Measurements from ENCODE around the gene PRKCI. TPM values are rescaled to one million over a fixed set of nuclear protein-coding genes. Genes with fewer than 3 reads are reported as not detected.

Gene PRKCI
- total RNA-seq, 1 experiment from 2014 or later: 39.5 TPM

DNA sequence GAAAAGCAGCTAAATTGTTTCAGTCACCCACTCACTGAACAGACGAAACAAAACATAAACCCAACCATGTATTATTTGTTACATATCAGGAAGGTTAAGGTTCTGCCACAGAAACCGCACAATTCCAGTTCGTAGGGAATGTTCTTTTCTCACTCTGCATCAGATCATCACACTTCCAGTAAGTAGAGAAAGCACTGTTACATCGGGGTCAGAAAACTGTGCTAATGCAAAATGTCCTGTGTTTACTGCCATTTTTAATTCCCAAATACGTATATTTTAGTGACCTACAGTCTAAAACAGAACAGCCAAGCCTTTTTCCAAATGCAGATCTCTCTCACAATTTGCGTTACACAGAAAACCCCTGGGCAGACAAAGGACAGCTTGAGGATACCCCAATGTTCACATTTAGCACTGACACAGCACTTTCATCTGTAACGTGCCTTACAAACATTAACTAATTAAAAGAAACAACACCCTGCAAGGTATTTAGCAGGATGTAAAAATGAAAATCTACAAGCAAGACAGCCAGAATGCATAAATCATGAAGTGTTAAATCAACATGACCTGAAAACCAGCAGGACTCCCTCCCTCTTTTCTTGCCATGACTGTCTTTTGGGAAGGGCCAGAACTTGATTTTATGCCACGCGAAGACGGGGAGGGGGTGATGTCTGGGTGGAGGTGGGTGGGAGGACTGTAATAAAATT lies 100.5 kb downstream of the PRKCI start:
- H3K4me3 ChIP-seq (ENCODE audit: low read length): no peak overlapping the region
- H3K79me2 ChIP-seq (ENCODE audit: low read length): no peaks in the 10 kb centered on the region
- H4K20me1 ChIP-seq (ENCODE audit: low read length): no peaks in the 10 kb centered on the region
- no peak overlapping the region for H2AFZ ChIP-seq (ENCODE audit: low read length)
- TF ChIP-seq, protein P1, sequence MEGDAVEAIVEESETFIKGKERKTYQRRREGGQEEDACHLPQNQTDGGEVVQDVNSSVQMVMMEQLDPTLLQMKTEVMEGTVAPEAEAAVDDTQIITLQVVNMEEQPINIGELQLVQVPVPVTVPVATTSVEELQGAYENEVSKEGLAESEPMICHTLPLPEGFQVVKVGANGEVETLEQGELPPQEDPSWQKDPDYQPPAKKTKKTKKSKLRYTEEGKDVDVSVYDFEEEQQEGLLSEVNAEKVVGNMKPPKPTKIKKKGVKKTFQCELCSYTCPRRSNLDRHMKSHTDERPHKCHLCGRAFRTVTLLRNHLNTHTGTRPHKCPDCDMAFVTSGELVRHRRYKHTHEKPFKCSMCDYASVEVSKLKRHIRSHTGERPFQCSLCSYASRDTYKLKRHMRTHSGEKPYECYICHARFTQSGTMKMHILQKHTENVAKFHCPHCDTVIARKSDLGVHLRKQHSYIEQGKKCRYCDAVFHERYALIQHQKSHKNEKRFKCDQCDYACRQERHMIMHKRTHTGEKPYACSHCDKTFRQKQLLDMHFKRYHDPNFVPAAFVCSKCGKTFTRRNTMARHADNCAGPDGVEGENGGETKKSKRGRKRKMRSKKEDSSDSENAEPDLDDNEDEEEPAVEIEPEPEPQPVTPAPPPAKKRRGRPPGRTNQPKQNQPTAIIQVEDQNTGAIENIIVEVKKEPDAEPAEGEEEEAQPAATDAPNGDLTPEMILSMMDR (conservative IDR thresholded peaks at IDR 0.05; ENCODE audit: low read depth, low read length): no peak
- TF ChIP-seq EZH2phosphoT487 (IDR thresholded peaks at IDR 0.05; ENCODE audit: borderline replicate concordance, low read length) (no peak), EZH2 (IDR thresholded peaks at IDR 0.05; ENCODE audit: low read length, unreplicated experiment) (no peak)
- no peak overlapping the region for H3K4me2 ChIP-seq (ENCODE audit: low read length)
- DNase-seq (no peak), ATAC-seq (no peak)
- no peak overlapping the region for H3K9ac ChIP-seq (ENCODE audit: low read length)
- H3K36me3 ChIP-seq (ENCODE audit: low read depth, low read length): no peaks in the 10 kb centered on the region
- no peaks in the 10 kb centered on the region for H3K9me3 ChIP-seq (ENCODE audit: low read length)
- no peaks in the 10 kb centered on the region for H3K9me2 ChIP-seq (replicated peaks; ENCODE audit: low read length)
- no peak overlapping the region for H3K27ac ChIP-seq (ENCODE audit: low read length)
- BruUV-seq (replicated peaks): no TSS peak
- ChIA-PET CTCF (no interaction called here), POLR2A (ENCODE audit: unreplicated experiment) (no interaction called here)
- H3F3A ChIP-seq (ENCODE audit: low read length, unreplicated experiment): no peaks in the 10 kb centered on the region
- H3K4me1 ChIP-seq (ENCODE audit: insufficient read depth, low read length): no peaks in the 10 kb centered on the region
- intact Hi-C loops (cut with micrococcal nuclease): no loop called here
- no peaks in the 10 kb centered on the region for H3K27me3 ChIP-seq (ENCODE audit: low read length)

DNA sequence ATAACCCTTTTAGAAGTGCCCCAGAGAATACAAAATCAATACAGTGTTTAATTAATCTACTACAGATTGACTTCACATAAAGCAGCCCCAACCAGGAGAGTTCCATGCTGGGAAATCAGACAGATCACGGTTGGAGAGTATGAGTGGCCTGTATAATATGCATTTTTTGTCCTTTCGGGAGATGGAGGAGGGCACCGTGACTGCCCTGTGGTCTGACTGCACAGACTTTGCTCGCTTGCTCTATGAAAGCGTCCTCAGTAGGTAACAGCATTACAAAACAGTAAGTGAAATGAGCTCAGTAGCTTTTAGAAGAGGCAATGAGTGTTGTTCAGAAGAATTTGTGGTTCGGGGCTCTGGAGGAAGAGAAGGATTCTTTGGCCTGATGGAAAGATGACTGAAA lies 101.1 kb downstream of the PRKCI start:
- no peak for DNase-seq
- POLR2A ChIA-PET (ENCODE audit: unreplicated experiment): no interaction called here
- Histone ChIP-seq H3K27ac (ENCODE audit: low read length) (no peak overlapping the region), H4K20me1 (ENCODE audit: low read length) (no peaks in the 10 kb centered on the region), H3K4me2 (ENCODE audit: low read length) (no peak overlapping the region), H3F3A (ENCODE audit: low read length, unreplicated experiment) (no peaks in the 10 kb centered on the region), H3K36me3 (ENCODE audit: low read depth, low read length) (no peaks in the 10 kb centered on the region), H3K4me3 (ENCODE audit: low read length) (no peak overlapping the region), H3K79me2 (ENCODE audit: low read length) (no peaks in the 10 kb centered on the region), H3K9me2 (replicated peaks; ENCODE audit: low read length) (no peaks in the 10 kb centered on the region), H3K9ac (ENCODE audit: low read length) (no peak overlapping the region), H2AFZ (ENCODE audit: low read length) (no peak overlapping the region), H3K27me3 (ENCODE audit: low read length) (no peaks in the 10 kb centered on the region), H3K4me1 (ENCODE audit: insufficient read depth, low read length) (no peaks in the 10 kb centered on the region), H3K9me3 (ENCODE audit: low read length) (no peaks in the 10 kb centered on the region)
- no peak for TF ChIP-seq EZH2phosphoT487 (IDR thresholded peaks at IDR 0.05; ENCODE audit: borderline replicate concordance, low read length)
- TF ChIP-seq, protein P1 (conservative IDR thresholded peaks at IDR 0.05; ENCODE audit: low read depth, low read length): no peak
- TF ChIP-seq EZH2 (IDR thresholded peaks at IDR 0.05; ENCODE audit: low read length, unreplicated experiment): no peak
- no TSS peak for BruUV-seq (replicated peaks)
- no peak for ATAC-seq
- CTCF ChIA-PET: no interaction called here
- intact Hi-C loops (cut with micrococcal nuclease): no loop called here

DNA sequence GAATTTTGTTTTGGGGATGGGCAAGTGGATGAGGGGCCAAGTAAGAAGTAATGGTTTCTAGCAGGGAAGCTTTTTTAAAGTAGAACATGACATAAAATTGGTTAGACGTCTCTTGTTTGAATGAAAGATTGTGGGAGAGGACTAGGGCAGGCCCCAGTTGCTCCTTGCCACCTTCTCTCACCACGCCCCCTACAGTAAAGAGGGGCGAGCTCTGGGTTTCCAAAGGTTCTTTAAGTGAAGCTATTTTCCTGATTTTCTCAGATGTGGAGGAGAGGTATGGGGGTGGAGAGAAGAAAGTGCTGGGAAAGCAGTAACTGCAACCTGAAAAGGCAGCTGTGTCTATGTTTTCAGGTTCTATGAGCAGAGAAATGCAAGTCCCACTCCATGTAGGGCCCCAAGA lies 102.7 kb downstream of the PRKCI start:
- H3K9me3 ChIP-seq (ENCODE audit: low read length): no peaks in the 10 kb centered on the region
- no peak overlapping the region for H3K4me2 ChIP-seq (ENCODE audit: low read length)
- BruUV-seq (replicated peaks): no TSS peak
- TF ChIP-seq, protein P1 (conservative IDR thresholded peaks at IDR 0.05; ENCODE audit: low read depth, low read length): peak; percentile 16; the same call in 1 of the 2 replicates
- no peak for TF ChIP-seq EZH2 (IDR thresholded peaks at IDR 0.05; ENCODE audit: low read length, unreplicated experiment)
- H3K9me2 ChIP-seq (replicated peaks; ENCODE audit: low read length): no peaks in the 10 kb centered on the region
- intact Hi-C loops (cut with micrococcal nuclease): no loop called here
- H3K36me3 ChIP-seq (ENCODE audit: low read depth, low read length): no peaks in the 10 kb centered on the region
- ChIA-PET POLR2A (ENCODE audit: unreplicated experiment) (interaction anchor here (0.6 kb wide), 1 partner anchor 60 kb away, joined by 13 read pairs; no protein-coding TSS in a partner anchor), CTCF (no interaction called here)
- no peak overlapping the region for H3K4me3 ChIP-seq (ENCODE audit: low read length)
- H3K27me3 ChIP-seq (ENCODE audit: low read length): no peaks in the 10 kb centered on the region
- peaks cover 5% of the 10 kb centered on the region for H3K4me1 ChIP-seq (ENCODE audit: insufficient read depth, low read length)
- no peaks in the 10 kb centered on the region for H4K20me1 ChIP-seq (ENCODE audit: low read length)
- H3K27ac ChIP-seq (ENCODE audit: low read length): no peak overlapping the region
- H3K9ac ChIP-seq (ENCODE audit: low read length): no peak overlapping the region
- no peaks in the 10 kb centered on the region for H3K79me2 ChIP-seq (ENCODE audit: low read length)
- H2AFZ ChIP-seq (ENCODE audit: low read length): no peak overlapping the region
- H3F3A ChIP-seq (ENCODE audit: low read length, unreplicated experiment): no peaks in the 10 kb centered on the region
- DNase-seq (no peak), ATAC-seq (no peak)
